ENCODE data around the gene VSTM4. TPM values are rescaled to one million over a fixed set of nuclear protein-coding genes. Genes with fewer than 3 reads are reported as not detected.

VSTM4 gene
- total and polyA plus RNA-seq, 9 of the 15 experiments (the other 6 are each of a cell fraction or from before 2014, with no cell fraction given), result 1.0 to 7.9 (median 3.0) TPM

DNA sequence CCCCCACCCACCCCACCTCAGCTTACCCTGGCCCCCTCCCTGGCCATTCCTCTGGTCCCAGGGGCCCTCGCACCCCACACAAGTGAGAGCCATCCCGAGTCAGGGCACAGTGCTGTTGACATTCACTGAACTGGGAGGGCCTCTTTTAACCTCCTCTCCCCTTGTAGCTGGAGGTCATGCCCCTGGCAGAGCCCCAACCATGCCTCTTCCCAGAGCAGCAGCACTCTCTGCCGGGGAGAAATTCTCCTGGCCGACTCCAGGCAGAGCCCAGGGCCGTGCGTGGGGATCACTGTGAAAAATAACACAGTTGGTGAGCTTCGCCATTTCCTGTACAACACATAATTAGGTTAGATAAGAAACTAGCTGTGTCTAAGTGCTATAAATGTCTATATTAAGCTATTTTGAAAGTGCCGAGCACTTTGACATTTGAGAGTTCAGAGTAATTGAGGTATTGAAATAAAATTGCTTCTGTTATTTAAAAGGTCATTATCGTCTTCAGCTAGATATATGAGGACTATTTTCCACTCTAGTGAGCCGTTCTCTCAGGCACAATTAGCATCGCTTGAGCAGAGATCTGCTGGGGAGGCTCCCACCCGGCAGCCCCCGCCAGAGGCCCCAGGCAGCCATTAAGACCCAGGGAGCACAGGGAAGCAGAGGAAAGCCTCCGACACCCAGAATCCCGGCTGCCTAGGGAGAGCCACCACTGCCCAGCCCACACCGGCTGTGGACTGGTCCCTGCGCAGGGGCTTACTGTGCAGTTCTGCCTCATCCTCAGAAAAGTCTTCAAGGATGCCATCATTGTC, 113.3 kb downstream of the VSTM4 start:
- H4K20me1 ChIP-seq (replicated peaks; ENCODE audit: control insufficient read depth, insufficient read depth, low read length), result no peaks in the 10 kb centered on the region
- no peak overlapping the region for H3K4me3 ChIP-seq
- in situ Hi-C loops (cut with MboI), result no loop called here
- FAIRE-seq (no peak), DNase-seq (ENCODE audit: extremely low read depth in 1 of 4, low spot score in 3 of 4) (no peak), ATAC-seq (peak; percentile 46)
- H3K27me3 ChIP-seq (ENCODE audit: control insufficient read depth in 2 of 2, insufficient read depth in 2 of 2, low read length in 2 of 2), result peaks cover 0 to 9% of the 10 kb centered on the region in 2 experiments; a peak in 1 of 5 replicates
- no peaks in the 10 kb centered on the region for H3K9me3 ChIP-seq (replicated peaks; ENCODE audit: control insufficient read depth, insufficient read depth, low read depth, low read length)
- H3K4me1 ChIP-seq (replicated peaks in 1 of 2; ENCODE audit: control insufficient read depth in 2 of 2, insufficient read depth in 2 of 2, low read length in 2 of 2), result peaks cover 11 to 19% of the 10 kb centered on the region in 2 experiments
- H3K27ac ChIP-seq (ENCODE audit: extremely low read depth, low read depth, low read length), result no peak overlapping the region
- H3K4me2 ChIP-seq (ENCODE audit: insufficient read depth, low read length), result peak overlapping the region; percentile 39; the same call in 1 of the 2 replicates
- intact Hi-C loops (cut with micrococcal nuclease), result loop anchor here (5.0 kb wide), 1 partner anchor 160 kb away; no protein-coding TSS in a partner anchor
- H2AFZ ChIP-seq (ENCODE audit: low read depth, low read length), result peak overlapping the region; percentile 66; the same call in 1 of the 2 replicates
- ChIA-PET CTCF (ENCODE audit: low intra/inter-chr PET ratio) (interaction anchor here (1.7 kb wide), 1 partner anchor 21 kb away, joined by 8 read pairs; no protein-coding TSS in a partner anchor), POLR2A (interaction anchor here (0.8 to 1.3 kb wide), 2 partner anchors 12 to 32 kb away, joined by 3 read pairs; no protein-coding TSS in a partner anchor)
- no peaks in the 10 kb centered on the region for H3K79me2 ChIP-seq (ENCODE audit: control insufficient read depth, insufficient read depth, low read length)
- H3K36me3 ChIP-seq (ENCODE audit: control insufficient read depth, insufficient read depth, low read length), result no peaks in the 10 kb centered on the region
- 50% methylated on average over 17 of the region's 17 CpGs for WGBS (ENCODE audit: insufficient coverage, low coverage, missing lambda C conversion rate)
- BruUV-seq (replicated peaks), result no TSS peak
- H3K9ac ChIP-seq (ENCODE audit: insufficient read depth in 1 of 2, low read depth in 2 of 2, low read length in 2 of 2), result peak overlapping the region in 1 of 2 experiments; percentile 76; a peak in 2 of 4 replicates
- H3K9me1 ChIP-seq (ENCODE audit: control insufficient read depth, insufficient read depth, low read length), result no peaks in the 10 kb centered on the region
- no peak for TF ChIP-seq ZKSCAN8 (CRISPR knock-in tag; IDR thresholded peaks at IDR 0.05)
- TF ChIP-seq CXXC5 (CRISPR knock-in tag; IDR thresholded peaks at IDR 0.05), result no peak
- TF ChIP-seq TAF9B (IDR thresholded peaks at IDR 0.05; ENCODE audit: partially characterized antibody), result no peak
- TF ChIP-seq, protein P1, sequence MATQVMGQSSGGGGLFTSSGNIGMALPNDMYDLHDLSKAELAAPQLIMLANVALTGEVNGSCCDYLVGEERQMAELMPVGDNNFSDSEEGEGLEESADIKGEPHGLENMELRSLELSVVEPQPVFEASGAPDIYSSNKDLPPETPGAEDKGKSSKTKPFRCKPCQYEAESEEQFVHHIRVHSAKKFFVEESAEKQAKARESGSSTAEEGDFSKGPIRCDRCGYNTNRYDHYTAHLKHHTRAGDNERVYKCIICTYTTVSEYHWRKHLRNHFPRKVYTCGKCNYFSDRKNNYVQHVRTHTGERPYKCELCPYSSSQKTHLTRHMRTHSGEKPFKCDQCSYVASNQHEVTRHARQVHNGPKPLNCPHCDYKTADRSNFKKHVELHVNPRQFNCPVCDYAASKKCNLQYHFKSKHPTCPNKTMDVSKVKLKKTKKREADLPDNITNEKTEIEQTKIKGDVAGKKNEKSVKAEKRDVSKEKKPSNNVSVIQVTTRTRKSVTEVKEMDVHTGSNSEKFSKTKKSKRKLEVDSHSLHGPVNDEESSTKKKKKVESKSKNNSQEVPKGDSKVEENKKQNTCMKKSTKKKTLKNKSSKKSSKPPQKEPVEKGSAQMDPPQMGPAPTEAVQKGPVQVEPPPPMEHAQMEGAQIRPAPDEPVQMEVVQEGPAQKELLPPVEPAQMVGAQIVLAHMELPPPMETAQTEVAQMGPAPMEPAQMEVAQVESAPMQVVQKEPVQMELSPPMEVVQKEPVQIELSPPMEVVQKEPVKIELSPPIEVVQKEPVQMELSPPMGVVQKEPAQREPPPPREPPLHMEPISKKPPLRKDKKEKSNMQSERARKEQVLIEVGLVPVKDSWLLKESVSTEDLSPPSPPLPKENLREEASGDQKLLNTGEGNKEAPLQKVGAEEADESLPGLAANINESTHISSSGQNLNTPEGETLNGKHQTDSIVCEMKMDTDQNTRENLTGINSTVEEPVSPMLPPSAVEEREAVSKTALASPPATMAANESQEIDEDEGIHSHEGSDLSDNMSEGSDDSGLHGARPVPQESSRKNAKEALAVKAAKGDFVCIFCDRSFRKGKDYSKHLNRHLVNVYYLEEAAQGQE (IDR thresholded peaks at IDR 0.05; ENCODE audit: borderline replicate concordance), result no peak
- TF ChIP-seq, protein P1 (CRISPR knock-in tag; IDR thresholded peaks at IDR 0.05; ENCODE audit: low read depth), result no peak
- TF ChIP-seq, protein P2, sequence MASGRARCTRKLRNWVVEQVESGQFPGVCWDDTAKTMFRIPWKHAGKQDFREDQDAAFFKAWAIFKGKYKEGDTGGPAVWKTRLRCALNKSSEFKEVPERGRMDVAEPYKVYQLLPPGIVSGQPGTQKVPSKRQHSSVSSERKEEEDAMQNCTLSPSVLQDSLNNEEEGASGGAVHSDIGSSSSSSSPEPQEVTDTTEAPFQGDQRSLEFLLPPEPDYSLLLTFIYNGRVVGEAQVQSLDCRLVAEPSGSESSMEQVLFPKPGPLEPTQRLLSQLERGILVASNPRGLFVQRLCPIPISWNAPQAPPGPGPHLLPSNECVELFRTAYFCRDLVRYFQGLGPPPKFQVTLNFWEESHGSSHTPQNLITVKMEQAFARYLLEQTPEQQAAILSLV (tag; IDR thresholded peaks at IDR 0.05), result no peak
- no peak for TF ChIP-seq WHSC1 (IDR thresholded peaks at IDR 0.05; ENCODE audit: low read length)
- no peak for TF ChIP-seq THRAP3 (IDR thresholded peaks at IDR 0.05; ENCODE audit: borderline replicate concordance)
- TF ChIP-seq GTF2F1 (IDR thresholded peaks at IDR 0.05; ENCODE audit: low read depth, low read length), result no peak
- TF ChIP-seq KDM4B (IDR thresholded peaks at IDR 0.05; ENCODE audit: borderline replicate concordance in 2 of 2, low read depth in 1 of 2), result no peak
- TF ChIP-seq PRMT5 (CRISPR knock-in tag; IDR thresholded peaks at IDR 0.05), result no peak
- no peak for TF ChIP-seq POU5F1 (IDR thresholded peaks at IDR 0.05; ENCODE audit: borderline replicate concordance, low read depth, low read length, partially characterized antibody)
- no peak for TF ChIP-seq HOXB6 (CRISPR knock-in tag; IDR thresholded peaks at IDR 0.05; ENCODE audit: borderline replicate concordance)
